Gastrocnemius medialis (tissue), 4 donors: ENCODE results near the gene EBP.

Source experiments
- CTCF ChIP-seq, 5 experiments: fragments of 450-650 bp in 3 of 5; fragments of 200-600 bp in 2 of 5; sonication (generic) in 2 of 5; IDR thresholded peaks in 4 of 5; conservative IDR thresholded peaks in 1 of 5; 1 replicate in 4 of 5; 2 replicates in 1 of 5; pipeline ENCODE4 v1.5.1; 2016 to 2019; ENCODE audit warnings: antibody characterized with exemption in 5 of 5, mild to moderate bottlenecking in 3 of 5, moderate library complexity in 3 of 5
- POLR2A ChIP-seq, 2 donors: fragments of 450-650 bp; IDR thresholded peaks; one replicate each; pipeline ENCODE4 v1.6.1; 2017; ENCODE audit warnings: antibody characterized with exemption in 2 of 2, mild to moderate bottlenecking in 2 of 2, moderate library complexity in 2 of 2

GRCh38 chrX:48516987-48517386, 4.6 kb upstream of the EBP start:
- TF ChIP-seq POLR2A (IDR thresholded peaks at IDR 0.05) (no peak), CTCF (IDR thresholded peaks at IDR 0.05 in 4 of 5, conservative IDR thresholded peaks at IDR 0.05 in 1 of 5) (no peak)
